DMS 273 (cell line): ENCODE data around the gene ADAMTS17.

Experiments used
- DNase-seq: peaks from one replicate; lab custom pipeline; 2025; ENCODE audit not compliant: unreplicated experiment; lab: John Stamatoyannopoulos, UW

ADAMTS17 gene

GRCh38 chr15:100058458-100058857 lies 283.3 kb downstream of the ADAMTS17 start:
- DNase-seq = no peak

- DNase-seq = no peak
Measured at GRCh38 chr15:100057281-100057680, 284.5 kb downstream of the ADAMTS17 start.

- DNase-seq = no peak
Measured at GRCh38 chr15:100056411-100057072, 285.2 kb downstream of the ADAMTS17 start.

- DNase-seq = no peak
Measured at GRCh38 chr15:100055821-100056220, 286.0 kb downstream of the ADAMTS17 start.

- DNase-seq = no peak
Measured at GRCh38 chr15:100054539-100054938, 287.2 kb downstream of the ADAMTS17 start.

GRCh38 chr15:100053474-100054121 lies 288.2 kb downstream of the ADAMTS17 start:
- DNase-seq = no peak

- DNase-seq = no peak
Measured at GRCh38 chr15:100052716-100053473, 288.9 kb downstream of the ADAMTS17 start.

- DNase-seq = no peak
Measured at GRCh38 chr15:100050877-100051786, 290.6 kb downstream of the ADAMTS17 start.

- no peak for DNase-seq
Measured at GRCh38 chr15:100049936-100050876, 291.6 kb downstream of the ADAMTS17 start.

GRCh38 chr15:100049483-100049882 lies 292.3 kb downstream of the ADAMTS17 start:
- DNase-seq = no peak

- DNase-seq = no peak
Measured at GRCh38 chr15:100048736-100049135, 293.0 kb downstream of the ADAMTS17 start.

- no peak for DNase-seq
Measured at GRCh38 chr15:100043692-100044091, 298.1 kb downstream of the ADAMTS17 start.

- no peak for DNase-seq
Measured at GRCh38 chr15:100043068-100043641, 298.6 kb downstream of the ADAMTS17 start.

GRCh38 chr15:100042558-100042957 lies 299.2 kb downstream of the ADAMTS17 start:
- DNase-seq = no peak

- DNase-seq = peak; percentile 59
Measured at GRCh38 chr15:100041127-100041828, 300.5 kb downstream of the ADAMTS17 start.

- no peak for DNase-seq
Measured at GRCh38 chr15:100039994-100040393, 301.8 kb downstream of the ADAMTS17 start.

GRCh38 chr15:100038736-100039135 lies 303.0 kb downstream of the ADAMTS17 start:
- no peak for DNase-seq

- DNase-seq = no peak
Measured at GRCh38 chr15:100037901-100038300, 303.9 kb downstream of the ADAMTS17 start.

- DNase-seq = no peak
Measured at GRCh38 chr15:100036015-100036414, 305.8 kb downstream of the ADAMTS17 start.
